HG02840 (cell line): Measurements from ENCODE around the gene CNGA3.
"Not testable (repeated sequence)": the region's sequence is repeated elsewhere in the genome, so short reads cannot be mapped to it uniquely, and the experiment has no call there.

ENCODE experiments used
- ATAC-seq: cut with Tn5 transposase; IDR thresholded peaks from one replicate; pipeline ENCODE4 v1.9.1; 2021; ENCODE audit warnings: mild to moderate bottlenecking, moderate library complexity, moderate number of reproducible peaks; ENCODE audit not compliant: unreplicated experiment, low FRiP score

CNGA3 gene

DNA sequence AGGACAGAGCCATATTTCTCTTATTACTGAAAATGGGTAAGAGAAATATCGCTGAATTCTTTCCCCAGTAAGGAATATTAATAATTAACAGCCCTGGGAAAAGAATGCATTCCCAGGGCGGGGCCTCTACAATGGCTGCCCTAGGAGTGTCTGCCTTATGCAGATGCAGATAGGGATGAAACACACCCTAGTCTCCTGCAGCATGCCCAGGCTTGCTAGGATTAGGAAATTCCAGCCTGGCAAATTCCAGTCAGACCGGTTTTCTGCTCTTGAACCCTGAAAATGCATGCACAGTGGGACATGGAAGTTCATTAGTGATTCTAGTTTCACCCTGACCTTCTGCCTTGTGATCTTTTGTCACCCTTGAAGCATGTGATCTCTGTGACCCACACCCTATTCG, 89.4 kb downstream of the CNGA3 start:
- not testable (repeated sequence) for ATAC-seq

DNA sequence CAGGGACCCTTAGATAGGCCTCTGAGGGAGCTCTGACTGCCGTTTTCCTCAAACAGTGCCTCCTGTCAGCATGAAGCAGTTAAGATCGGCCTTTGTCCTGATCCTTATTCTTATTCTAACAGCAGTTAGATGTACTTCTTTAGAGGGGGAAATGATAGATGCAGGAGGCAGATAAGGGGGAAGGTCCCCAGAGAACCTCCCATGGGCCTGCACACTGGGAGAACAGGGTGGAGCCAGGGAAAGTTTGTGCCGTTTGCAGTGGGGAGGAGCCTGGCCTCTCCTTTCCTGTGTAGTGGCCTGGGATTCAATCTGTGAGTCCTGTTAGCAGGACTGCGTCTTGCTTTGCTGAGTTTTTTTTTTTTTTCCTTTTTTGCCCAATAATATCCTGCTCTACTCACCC, 90.5 kb downstream of the CNGA3 start:
- no peak for ATAC-seq

DNA sequence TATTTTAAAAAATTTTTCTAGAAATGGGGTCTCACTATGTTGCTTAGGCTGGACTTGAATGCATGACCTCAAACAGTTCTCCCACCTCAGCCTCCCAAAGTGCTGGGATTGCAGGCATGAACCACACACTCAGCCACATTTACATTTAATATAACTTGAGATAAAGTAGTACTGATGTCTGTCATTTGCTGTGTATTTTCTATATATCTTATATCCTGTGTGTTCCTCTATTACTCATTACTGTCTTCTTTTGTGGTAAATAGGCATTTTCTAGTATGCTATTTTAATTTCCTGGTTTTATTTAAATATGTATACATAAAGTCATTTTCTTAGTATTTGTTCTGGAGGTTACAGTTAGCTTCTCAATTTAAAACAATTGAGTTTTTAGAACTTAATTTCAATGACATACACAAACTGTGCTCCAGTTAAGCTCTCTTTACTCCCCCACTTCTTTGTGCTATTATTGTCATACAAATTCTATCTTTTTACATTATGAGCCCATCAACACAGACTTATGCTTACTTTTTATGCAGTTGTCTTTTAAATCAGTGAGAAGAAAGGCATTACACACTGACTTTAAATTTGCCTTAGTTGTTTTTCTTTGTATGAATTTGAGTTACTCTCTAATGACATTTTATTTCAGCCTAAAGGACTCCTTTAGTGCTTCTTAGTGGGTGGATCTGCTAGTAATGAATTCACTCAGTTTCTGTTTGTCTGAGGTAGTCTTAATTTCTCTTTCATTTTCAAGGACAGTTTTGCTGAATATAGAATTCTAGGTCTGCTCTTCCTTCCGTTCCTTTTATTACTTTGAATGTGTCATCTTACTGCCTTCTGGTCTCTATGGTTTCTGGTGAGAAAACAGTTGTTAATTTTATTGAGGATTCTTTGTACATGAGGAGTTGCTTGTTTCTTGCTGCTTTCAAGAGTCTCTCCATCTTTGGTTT, 92.2 kb downstream of the CNGA3 start:
- no peak for ATAC-seq

DNA sequence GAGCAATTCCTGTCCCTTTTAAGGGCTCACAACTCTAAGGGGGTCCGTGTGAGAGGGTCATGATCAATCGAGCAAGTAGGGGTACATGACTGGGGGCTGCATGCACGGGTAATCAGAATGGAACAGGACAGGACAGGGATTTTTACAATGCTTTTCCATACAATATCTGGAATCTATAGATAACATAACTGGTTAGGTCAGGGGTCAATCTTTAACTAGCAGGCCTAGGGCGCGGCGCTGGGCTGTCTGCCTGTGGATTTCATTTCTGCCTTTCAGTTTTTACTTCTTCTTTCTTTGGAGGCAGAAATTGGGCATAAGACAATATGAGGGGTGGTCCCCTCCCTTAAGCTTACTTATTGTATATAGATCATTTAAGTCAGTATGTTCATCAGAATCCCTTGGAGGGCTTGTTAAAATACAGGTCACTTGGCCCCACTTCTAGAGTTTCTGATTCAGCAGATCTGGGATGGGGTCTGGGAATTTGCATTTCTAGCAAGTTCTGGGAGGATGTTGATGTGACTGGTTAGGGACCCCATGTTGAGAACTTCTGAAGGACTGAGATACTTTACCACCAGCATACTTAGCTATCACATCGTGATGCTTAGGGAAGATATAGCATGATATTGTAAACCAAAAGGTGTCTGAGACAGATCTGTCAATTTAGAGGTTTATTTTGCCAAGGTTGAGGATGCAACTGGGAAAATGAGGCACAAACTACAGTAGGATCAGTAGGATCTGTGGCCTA, 95.6 kb downstream of the CNGA3 start:
- no peak for ATAC-seq

DNA sequence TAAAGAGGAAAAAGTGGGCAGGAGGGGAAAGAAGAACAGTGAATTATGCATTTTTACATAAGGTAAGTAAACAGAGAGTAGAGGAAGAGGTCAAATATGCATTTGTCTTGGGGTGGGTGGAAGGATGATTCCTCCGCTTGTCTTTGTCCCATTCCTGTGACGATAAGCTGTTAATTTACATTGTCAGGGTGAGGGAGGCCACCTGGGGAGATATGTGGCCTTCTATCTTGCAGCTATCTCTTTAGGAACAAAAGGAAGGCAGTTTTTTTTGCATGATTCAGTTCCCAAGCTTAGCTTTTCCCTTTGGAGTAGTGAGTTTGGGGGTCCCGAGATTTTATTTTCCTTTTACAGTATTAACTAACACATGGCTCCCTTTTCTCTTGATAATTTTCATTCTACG, 96.2 kb downstream of the CNGA3 start:
- no peak for ATAC-seq

DNA sequence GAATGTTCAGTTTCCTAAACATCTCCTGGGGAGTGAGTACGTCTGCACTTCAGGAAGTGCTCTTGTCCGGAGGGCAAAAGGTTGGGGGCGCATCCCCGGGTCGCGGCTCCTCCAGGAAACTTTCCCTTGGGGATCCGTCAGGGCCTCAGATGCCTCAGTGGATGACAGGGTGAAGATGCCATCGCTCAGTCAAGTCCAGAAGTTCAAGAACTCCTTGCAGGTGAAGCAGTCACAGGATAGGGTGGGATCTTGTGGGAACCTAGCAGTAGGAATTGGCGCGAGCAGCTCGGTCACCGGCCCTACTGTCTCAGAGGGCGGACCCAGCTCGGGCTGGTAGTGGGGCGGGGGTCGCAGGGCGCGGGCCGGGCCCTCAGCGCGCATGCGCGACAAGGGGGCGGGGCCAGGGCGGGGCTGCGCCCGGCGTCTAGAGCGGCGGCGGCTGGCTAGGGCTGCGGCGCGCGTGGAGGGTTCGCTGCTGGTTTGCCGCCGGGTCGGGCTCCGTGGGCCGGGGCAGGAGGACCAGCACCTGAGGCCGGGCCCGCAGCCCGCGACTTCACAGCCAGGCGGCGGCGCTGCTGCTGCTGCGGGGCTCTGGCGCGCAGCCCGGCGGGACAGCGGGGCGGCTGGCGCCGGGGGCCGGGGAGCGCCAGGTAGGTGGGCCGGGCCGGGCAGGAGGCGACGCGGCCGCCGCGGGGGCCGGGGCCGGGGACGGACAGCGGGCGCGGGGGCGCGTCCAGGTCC, 98.3 kb downstream of the CNGA3 start, which contains the start of gene INPP4A:
Gene INPP4A (plus strand): TSS at position 423 of the 741 bp plus-strand sequence. CDS start 75,191 bp downstream, outside the sequence.
- ATAC-seq: peak; percentile 79

DNA sequence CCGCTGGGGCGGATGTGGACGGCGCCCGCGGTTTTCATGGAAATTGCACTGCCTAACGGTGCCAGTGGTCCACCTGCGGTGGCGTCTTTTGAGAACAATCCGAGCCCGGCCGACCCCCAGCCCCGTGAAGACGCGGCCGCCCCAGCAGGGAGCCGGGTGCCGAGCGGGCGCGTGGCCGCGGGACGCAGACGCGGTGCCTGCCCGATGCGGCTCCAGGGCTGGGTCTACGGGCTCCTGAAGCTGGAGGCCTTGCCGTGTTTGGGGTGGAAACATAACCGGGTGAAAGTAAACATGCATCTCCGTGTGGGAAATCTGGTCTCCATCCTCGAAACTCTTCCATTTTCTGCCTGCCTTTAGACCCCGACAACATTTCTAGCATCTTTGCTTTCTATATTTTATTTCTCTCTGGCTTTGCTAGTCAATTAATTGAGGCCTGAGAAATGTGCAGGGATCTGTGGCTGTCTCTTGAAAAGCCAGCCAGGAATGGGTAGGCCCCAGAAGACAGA, 99.0 kb downstream of the CNGA3 start:
- peak; percentile 38 for ATAC-seq

DNA sequence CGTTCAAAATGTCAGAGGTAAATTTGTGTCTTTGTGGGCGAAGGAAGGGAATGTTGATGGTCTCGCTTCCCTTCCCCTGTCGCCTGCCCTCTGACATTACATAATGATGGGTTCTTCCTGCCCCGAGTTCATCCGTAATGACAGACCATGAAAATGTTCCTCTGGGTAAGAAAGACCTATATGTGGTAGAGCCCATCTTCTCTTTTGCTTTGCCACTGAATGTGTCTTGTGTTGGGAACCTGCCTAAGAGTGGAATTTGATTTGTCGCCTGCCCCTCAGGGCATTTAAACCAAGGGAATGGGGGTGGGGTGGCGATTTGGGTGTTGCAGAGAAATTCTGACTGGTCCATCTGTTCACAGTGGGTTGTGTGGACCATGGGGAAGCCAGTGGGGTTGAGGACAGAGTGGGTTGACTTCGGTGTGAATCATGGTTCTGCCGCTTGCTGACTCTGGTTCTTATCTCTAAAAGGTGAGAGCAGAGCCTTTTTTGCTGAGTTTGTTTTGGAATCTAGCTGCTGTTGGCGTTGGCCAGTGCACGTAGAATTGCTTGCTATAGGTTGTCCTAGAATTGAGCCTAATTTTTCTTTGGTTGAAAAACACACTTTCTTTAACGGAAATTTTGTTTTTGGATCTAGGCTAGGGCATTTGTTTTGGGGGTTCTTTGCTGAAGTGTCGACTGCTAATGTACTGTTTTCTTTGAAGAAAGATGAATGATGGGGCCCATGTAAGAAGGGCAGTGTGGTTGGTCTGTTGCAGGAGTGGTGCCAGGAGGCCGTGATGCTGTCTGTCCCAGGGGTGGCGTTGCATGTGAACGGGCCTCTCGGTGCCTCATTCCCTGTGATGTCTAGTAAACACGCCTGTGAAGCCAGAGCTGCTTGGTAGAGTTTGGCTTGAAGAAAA, 99.7 kb downstream of the CNGA3 start:
- ATAC-seq: no peak

DNA sequence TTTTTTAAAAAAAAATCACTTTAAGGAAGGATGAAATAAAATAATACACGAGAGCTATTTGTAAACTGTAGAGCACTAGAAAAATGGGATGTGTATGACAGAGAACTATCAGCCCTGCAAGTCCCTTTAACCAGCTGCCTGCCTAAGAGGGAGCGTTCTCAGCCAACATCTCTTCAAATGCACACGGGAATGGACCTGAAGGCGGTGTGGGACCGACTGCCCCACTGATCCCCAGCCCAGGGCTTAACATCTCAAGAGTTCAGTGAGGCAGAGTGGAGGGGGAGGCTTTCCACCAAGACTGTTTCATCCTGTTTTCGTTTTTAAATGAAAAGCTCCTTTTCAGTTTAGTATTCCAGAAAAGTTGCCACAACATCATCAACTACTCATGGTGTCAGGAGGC, 100.6 kb downstream of the CNGA3 start:
- ATAC-seq: no peak
